ENCODE measurements around the gene KIR2DL3.
"Not testable (repeated sequence)": the region's sequence is repeated elsewhere in the genome, so short reads cannot be mapped to it uniquely, and the experiment has no call there.

DNA sequence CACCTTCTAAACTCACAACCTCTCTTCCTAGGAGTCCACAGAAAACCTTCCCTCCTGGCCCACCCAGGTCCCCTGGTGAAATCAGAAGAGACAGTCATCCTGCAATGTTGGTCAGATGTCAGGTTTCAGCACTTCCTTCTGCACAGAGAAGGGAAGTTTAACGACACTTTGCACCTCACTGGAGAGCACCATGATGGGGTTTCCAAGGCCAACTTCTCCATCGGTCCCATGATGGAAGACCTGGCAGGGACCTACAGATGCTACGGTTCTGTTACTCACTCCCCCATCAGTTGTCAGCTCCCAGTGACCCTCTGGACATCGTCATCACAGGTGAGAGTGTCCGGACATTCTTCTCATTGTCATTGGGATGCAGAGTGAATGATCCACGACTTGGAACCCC lies 20.3 kb downstream of the KIR2DL3 start:
- not testable (repeated sequence) for TF ChIP-seq CTCF, POLR2A (IDR thresholded peaks at IDR 0.05)
